Measurements from ENCODE around the gene CHRND.

CHRND gene

GRCh38 chr2:232525791-232526371, at the start of gene CHRND:
CHRND (plus strand) TSS chr2:232526160; CDS start chr2:232526216, 56 bp downstream.
- no peak for DNase-seq

DNA sequence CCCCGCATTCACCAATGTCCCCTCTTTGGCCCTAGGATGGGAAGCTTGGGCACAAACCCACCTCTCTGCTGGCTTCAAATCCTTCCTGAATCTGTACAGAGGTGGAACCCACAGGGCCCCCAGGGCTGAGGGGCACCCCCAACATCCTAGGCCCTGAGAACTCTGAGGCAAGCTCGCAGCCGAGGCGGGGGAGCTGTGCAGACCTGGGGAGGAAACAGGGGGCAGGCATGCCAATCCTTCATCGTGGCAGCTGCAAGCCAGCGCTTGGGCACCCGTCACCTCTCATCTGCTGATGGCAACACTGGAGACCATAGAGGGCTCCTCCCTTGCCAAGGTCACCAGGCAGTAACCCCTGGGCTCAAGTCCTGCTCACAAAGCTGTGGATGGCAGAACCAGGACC, 49.2 kb upstream of the CHRND start:
- no peak for DNase-seq

- no peak for DNase-seq
Measured at GRCh38 chr2:232477751-232478510, 48.0 kb upstream of the CHRND start.

DNA sequence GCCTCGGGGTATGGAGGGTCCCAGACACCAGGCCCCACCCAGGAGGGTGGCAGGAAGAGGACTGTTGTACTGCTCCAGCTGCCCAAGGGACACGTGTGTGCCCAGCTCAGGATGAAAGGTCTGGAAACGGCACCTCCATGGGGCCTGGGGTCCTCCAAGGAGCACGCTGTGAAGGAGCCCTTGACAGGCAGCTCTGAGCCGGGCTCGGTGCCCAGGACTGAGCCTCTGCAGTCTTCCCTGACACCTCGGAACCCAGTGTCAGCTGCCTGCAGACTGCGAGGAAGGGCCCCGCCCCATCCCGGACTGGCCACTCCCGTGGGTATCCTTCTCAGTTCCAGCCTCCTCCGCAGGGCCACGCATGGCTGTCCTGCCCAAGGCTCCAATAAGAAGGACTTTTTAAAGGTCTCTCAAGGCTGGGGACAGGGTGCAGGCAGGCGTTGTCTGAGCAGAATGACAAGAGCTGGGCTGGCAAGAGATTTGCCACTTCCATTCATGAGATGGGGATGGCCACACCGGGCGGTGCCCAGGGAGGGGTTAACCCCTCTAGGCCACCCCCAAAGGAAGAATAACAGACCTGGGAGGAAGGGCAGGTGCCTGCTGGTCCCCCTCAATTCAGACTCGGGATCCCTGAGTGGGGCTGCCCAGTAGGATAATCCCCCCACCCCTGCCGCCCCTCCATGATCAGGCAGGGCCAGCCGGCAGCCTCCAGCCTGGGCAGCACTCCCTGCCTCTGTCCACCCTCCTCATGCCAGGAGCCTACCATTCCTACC, 47.2 kb upstream of the CHRND start:
- DNase-seq: no peak

GRCh38 chr2:232479341-232480200, 46.4 kb upstream of the CHRND start:
- DNase-seq: no peak

GRCh38 chr2:232480201-232481190, 45.5 kb upstream of the CHRND start:
- no peak for DNase-seq

- no peak for DNase-seq
Measured at GRCh38 chr2:232481322-232482140, 44.4 kb upstream of the CHRND start.

DNA sequence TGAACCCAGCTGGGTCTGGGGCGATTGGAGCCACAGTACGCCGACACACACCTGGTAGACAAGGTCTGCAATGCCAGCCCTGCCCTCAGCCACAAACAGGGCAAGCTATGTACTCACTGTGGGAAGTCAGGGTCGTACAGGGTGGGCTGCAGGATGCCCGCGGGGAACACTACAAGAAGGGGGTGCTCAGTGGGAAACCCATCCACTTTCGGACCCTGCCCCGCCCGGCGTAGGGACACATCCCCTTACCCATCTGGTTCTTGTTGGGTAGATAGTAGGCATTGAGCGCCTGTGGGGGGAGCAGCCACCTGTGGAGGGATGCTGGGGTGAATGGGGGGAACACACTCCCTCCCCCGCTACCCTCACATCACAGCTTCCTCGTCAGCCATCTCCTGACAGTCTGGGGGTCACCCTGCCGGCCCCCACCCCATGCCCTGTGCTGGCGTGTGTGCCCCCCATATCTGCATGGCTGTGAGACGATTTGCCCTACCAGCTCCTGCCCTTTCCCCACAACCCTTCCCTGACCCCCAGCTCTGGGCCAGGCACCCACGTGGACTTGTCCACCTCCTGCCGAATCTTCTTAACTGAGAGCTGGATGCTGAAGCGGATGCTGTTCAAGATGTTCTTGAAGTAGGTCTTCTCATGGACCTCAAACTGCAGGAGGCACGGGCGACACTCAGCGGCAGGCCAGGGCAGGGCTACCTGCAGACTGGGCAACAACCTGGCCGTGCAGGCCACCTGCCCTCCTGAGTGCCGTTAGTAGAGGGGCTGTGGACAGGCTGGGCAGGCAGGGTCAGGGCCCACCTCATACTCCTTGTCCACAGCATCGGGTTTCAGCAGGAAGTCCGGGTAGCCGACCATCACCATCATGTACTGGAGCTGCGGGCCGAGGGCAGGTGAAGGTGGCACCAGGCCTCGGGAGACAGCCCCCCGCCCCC, 43.4 kb upstream of the CHRND start:
- DNase-seq: no peak

DNA sequence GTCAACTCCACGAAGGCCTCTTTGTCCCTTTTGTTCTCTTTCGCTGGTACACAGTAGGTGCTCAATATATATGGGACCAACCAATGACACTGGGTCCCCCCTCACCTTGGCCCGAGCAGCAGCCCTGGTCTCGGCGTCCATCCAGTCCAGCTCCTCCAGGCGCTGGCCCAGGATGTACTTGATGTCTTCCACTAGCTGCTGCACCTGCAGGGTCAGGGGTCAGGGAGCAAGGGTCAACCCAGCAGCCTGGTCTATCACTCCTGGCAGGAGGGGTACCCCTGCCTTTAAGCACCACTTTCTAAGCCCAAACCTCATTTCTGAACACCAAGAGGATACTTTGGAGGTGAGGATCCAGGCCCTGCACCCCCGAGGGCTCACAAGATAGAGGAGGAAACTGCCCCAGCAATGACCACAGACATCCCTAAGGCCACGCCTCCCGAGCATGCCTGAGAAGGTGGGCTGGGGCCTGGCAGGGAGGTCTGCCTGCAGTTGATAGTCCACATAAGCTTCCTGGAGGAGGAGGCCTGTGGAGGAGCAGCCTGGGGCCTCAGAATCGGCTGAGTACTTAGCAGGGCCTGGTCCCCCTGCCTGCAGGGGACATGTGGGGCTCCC, 42.5 kb upstream of the CHRND start:
- DNase-seq: no peak

GRCh38 chr2:232483923-232484627, 41.9 kb upstream of the CHRND start:
- DNase-seq: no peak

GRCh38 chr2:232484628-232485347, 41.2 kb upstream of the CHRND start:
- DNase-seq: no peak

DNA sequence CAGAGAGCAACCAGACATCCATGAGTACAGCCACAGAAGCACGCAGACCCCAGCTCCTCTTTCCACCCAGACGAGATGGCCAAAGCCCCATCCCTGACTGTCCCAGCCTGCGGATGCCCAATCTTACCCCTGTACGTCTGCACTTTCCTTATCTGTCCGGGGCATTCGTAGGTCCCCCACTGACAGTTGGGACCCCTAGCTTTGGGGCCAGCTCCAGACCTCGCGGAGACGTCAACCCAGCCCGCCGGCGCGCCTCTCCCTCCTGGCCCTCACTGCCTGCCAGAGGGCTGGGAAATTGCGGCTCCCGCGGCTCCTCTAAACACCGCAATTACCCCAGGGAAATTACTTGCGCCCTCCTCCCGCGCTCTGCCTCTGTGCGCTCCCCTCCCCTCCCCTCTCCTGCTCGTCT, 40.6 kb upstream of the CHRND start:
- no peak for DNase-seq

DNA sequence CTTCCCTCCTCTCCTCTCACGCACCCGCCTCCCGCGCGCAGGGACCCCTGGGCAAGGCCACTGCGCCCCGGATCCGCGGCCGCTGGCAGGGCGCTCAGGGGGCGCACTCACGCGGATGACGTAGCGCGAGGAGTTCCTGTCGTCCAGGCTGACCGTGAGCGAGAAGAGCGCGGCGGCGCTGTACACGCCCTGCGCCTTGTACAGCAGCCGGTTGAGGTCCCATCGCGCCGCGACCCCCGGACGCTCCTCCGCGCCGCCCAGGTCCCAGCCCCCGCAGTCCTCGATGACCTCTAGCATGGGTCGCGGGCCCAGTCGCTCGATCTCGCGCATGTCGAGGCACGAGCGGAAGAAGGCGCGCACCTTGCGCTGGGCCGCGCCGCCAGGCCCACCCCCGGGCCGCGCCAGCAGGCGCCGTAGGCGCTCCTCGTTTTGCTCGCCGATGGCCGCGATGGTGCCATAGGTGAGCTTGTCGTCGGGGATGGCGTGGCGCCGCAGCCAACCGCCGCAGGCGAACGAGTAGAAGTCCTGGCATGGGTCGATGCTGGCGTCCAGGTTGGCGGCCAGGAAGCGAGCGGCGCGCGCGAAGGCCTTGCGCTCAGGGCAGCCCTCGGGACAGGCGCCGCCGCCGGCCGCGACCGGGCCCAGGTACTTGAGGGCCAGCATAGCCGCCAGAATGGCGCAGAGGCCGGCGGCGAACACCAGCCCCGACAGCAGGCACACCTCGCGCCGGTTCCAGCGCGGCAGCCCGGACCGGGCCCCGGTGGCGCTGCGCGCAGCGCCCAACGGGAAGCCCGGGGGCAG, 40.0 kb upstream of the CHRND start:
- DNase-seq: no peak

DNA sequence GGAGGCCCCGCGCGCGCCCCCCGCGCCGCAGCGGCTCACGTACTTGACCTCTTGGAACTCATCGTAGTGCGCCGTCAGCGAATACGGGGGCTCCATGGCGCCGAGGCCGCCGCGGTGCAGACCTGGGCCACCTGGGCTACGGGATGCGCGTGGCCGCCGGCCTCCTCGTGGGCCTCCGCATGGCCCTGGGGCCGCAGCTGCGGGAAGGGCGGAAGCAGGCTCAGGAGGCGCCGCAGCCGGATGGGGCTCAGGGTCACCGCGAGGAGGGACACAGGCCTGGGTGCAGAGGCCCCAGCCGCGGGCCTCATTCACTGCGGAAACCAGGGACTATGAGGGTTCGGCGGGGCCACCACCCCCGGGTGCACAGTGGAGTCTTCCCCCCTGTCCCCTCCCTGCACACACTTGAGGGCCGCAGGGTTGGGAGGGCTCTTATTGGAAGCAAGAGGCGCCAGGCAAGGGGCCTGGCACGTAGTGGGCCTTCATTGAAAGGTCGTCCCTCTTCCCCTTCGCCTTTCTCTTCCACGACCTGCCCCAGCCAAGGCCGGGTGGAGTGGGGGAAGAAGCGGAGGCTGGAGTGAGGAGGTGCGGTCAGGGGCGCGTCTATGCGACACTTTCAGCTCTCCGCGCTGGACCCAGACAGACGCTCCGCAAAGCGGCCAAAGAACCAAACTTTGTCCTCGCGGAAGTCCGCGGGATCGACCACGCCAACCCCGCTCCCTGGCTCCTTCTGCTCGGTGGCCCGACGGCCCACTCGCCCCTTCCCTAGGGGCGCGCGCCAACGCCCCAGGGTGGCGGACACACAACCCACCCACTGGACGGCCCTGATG, 39.2 kb upstream of the CHRND start:
- DNase-seq: no peak

- no peak for DNase-seq
Measured at GRCh38 chr2:232487385-232488096, 38.4 kb upstream of the CHRND start, which contains the start of gene ECEL1. ECEL1 (minus strand) TSS chr2:232487834; CDS start chr2:232486653, 1,181 bp downstream.

Data from CD4-positive, alpha-beta T cell treated with Interleukin-4 for 1 hour (primary cell).